Nasal cavity respiratory epithelium epithelial cell of viscerocranial mucosa (primary cell): ENCODE results near the gene SLC11A1. TPM values are rescaled to one million over a fixed set of nuclear protein-coding genes. Genes with fewer than 3 reads are reported as not detected.

ENCODE experiments used
- total RNA-seq: library from RNA; depleted of rRNA; stranded (reverse); fragments of >200 nt; gene quantifications from 2 replicates; pipeline ENCODE4 v1.2.3, GENCODE V29; 2014

Gene SLC11A1
- total RNA-seq, result 0.34 and 0.64 TPM in 2 replicates

GRCh38 chr2:218381916-218382366 lies at the start of gene SLC11A1:
TSS of gene SLC11A1 (plus strand) at chr2:218382273. CDS start at chr2:218382369, 96 bp downstream.

GRCh38 chr2:218399391-218400166 lies 17.5 kb downstream of the SLC11A1 start, which contains the start of gene CTDSP1:
TSS of gene CTDSP1 (plus strand) at chr2:218399868. CDS start at chr2:218400091, 223 bp downstream.

GRCh38 chr2:218418717-218419458 lies 36.8 kb downstream of the SLC11A1 start, which contains the start of gene VIL1:
TSS of gene VIL1 (plus strand) at chr2:218419123. CDS start at chr2:218423779, 4,656 bp downstream.

Other genes starting within 250 kb of the SLC11A1 start
- not detected in 2 replicates for gene CXCR1, start 215.3 kb upstream of the SLC11A1 start, total RNA-seq
- gene ARPC2, start 165.1 kb upstream of the SLC11A1 start, total RNA-seq, result 526 and 586 TPM in 2 replicates
- under 0.01 and 0.07 TPM in 2 replicates for gene GPBAR1, start 121.3 kb upstream of the SLC11A1 start, total RNA-seq
- gene AAMP, start 112.1 kb upstream of the SLC11A1 start, total RNA-seq, result 197 and 268 TPM in 2 replicates
- 12.0 and 15.4 TPM in 2 replicates for gene PNKD, start 111.8 kb upstream of the SLC11A1 start, total RNA-seq
- gene TMBIM1, start 89.8 kb upstream of the SLC11A1 start, total RNA-seq, result 430 and 443 TPM in 2 replicates
- gene CATIP, start 25.4 kb upstream of the SLC11A1 start, total RNA-seq, result not detected in 2 replicates
- gene CTDSP1, start 17.6 kb downstream of the SLC11A1 start, total RNA-seq, result 27.7 and 43.6 TPM in 2 replicates
- gene VIL1, start 36.9 kb downstream of the SLC11A1 start, total RNA-seq, result under 0.01 TPM in 1 of 2 replicates, not detected in the other
- gene USP37, start 186.1 kb downstream of the SLC11A1 start, total RNA-seq, result 14.0 and 16.2 TPM in 2 replicates
- 47.2 and 57.8 TPM in 2 replicates for gene CNOT9, start 186.6 kb downstream of the SLC11A1 start, total RNA-seq
- gene PLCD4, start 225.6 kb downstream of the SLC11A1 start, total RNA-seq, result 0.71 and 1.0 TPM in 2 replicates